KOPT-K1 (cell line): ENCODE results near the gene TMEM52.

ENCODE experiments used
- H3K27ac ChIP-seq: fragments of 200-600 bp; sonication (generic); 2 replicates; pipeline ENCODE4 v1.5.1; 2016; ENCODE audit warnings: antibody characterized with exemption, mild to moderate bottlenecking, low read depth, low read length; ENCODE audit not compliant: poor library complexity, severe bottlenecking
- H3K36me3 ChIP-seq: fragments of 200-600 bp; sonication (generic); 2 replicates; pipeline ENCODE4 v1.5.1; 2017; ENCODE audit warnings: antibody characterized with exemption, mild to moderate bottlenecking, low read length, moderate library complexity; ENCODE audit not compliant: insufficient read depth
- H3K9me3 ChIP-seq: fragments of 200-600 bp; sonication (generic); 2 replicates; pipeline ENCODE4 v1.5.1; 2017; ENCODE audit warnings: antibody characterized with exemption, low read length, mild to moderate bottlenecking; ENCODE audit not compliant: insufficient read depth, poor library complexity, severe bottlenecking

TMEM52 gene

DNA sequence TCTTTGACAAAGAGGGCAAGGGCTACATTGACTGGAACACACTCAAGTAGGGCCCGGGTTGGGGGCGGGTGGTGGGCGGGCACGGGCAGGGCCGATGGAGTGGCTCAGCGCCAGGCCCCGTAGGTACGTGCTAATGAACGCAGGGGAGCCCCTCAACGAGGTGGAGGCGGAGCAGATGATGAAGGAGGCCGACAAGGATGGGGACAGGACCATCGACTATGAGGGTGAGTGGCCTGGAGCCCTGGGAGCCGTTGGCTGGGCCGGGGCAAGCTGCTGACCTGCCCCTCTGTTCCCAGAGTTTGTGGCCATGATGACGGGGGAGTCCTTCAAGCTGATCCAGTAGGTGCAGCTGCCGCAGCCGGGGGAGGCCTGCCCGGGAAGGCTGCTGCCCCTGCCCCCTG is 2.2 kb downstream of the TMEM52 start:
- Histone ChIP-seq H3K9me3 (no peaks in the 10 kb centered on the region), H3K36me3 (no peaks in the 10 kb centered on the region), H3K27ac (no peak overlapping the region)

DNA sequence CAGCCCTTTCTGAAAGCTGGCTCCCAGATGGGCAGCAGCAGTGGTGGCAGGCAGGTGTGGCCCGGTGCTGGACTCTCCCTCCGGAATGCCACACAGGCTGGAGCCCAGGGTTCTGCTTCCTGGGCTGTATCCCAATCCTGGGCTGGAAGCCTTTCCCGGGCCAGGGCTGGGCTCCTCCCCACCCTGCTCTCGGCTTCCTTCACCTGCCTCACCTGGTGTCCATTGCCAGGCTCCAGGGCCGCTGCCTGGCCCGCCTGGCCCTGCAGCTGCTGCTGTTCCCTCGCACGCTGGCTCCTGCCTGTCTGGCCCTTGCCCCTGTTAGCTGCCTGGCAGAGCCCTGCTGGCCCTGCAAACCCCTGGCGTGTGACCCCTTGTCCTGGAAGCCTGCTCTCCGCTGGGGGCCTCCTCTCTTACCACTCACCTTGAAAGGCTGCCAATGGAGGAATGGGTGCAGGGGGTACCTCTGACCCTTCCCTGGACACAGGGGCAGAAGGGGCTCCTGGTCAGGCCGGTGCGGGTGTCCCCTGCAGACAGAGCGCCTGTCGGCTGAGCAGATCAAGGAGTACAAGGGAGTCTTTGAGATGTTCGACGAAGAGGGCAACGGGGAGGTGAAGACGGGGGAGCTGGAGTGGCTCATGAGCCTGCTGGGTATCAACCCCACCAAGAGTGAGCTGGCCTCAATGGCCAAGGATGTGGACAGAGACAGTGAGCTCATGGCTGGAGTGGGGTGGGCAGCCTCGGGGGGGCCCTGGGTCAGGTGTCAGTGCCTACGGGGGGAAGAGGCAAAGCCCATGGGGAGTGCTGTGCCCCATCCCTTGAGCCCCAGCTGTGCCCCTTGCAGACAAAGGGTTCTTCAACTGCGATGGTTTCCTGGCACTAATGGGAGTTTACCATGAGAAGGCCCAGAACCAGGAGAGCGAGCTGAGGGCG is 2.9 kb downstream of the TMEM52 start:
- Histone ChIP-seq H3K27ac (no peak overlapping the region), H3K36me3 (no peaks in the 10 kb centered on the region), H3K9me3 (no peaks in the 10 kb centered on the region)

DNA sequence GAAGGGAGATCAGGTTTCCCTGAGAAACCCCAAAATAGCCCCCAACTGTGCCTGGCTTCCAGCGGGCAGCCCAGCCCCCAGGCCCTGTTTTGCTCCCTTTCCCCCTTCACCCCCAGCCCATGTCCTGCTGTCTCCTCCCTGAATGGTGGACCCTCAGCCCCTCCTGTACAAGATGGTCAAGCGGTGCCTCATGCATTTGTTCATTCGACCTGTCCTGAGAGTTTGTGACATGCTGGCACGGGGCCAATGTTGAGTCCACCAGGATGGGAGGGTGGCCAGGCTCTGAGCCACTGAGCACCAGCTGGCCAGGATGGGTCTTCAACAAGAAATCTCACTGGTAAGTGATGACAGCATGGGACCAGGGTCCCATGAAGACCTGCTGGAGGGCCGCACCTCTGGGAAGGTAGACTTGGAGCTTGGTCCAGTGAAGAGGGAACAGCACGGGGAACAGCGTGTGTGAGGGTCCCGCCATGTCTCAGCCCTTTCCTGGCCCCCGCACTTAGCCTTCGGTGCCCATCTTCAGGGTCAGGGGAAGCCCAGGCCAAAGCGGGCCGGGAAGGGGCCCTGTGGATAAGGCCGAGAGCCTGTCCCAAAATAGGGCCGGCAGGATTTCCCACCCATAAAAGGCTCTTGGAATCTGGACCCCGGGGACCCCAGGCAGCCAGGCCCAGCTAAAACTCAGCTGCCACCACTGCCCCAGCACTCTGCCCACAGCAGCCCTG is 3.9 kb downstream of the TMEM52 start, which contains the start of gene CALML6:
CALML6 (plus strand) TSS at position 290 of the 722 bp plus-strand sequence; CDS start at position 311, 21 bp downstream.
- Histone ChIP-seq H3K9me3 (no peaks in the 10 kb centered on the region), H3K36me3 (no peaks in the 10 kb centered on the region), H3K27ac (no peak within 1 kb of the TSS)

DNA sequence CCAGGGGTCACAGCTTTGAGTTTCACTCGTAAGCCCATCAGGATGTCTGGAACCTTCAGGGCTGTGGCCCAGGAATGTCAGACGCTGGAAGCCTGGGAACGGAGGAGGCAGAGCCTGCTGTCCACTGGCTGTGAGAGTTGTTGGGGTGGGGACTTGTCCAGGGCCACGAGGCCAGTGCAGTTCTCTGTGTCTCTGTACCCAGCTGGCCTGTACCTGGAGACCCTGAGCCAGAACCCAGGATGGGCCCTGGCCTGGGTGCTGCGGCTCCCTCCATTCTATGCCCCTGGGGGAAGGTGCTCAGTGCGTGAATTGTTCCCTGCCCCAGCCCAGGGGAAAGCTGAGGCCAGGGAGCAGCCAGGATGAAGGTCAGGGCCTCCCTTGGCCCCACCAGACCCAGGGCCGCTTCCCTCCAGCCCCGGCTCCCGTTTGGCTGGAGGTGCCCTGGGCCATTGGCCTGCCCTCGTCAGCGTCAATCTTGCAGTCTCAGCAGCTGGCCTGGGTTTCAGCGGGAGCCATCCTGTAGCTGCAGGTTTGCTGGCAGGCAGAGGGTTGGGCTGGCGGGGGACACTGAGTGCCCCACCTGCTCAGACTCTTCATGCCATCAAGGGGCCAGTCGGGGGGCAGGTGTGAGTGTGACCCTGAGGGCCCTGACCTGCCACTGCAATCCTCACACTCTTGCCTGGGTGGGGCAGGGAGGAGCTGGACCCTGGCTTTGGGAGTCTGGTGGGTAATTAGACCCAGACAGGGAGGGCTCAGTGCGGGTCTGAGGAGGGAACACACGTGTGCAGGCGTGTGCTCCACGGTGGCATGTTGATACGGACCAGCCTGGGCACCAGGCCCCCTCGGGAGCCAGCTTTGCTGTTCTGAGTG is 4.7 kb downstream of the TMEM52 start:
- H3K9me3 ChIP-seq: no peaks in the 10 kb centered on the region
- no peaks in the 10 kb centered on the region for H3K36me3 ChIP-seq
- H3K27ac ChIP-seq: no peak overlapping the region

DNA sequence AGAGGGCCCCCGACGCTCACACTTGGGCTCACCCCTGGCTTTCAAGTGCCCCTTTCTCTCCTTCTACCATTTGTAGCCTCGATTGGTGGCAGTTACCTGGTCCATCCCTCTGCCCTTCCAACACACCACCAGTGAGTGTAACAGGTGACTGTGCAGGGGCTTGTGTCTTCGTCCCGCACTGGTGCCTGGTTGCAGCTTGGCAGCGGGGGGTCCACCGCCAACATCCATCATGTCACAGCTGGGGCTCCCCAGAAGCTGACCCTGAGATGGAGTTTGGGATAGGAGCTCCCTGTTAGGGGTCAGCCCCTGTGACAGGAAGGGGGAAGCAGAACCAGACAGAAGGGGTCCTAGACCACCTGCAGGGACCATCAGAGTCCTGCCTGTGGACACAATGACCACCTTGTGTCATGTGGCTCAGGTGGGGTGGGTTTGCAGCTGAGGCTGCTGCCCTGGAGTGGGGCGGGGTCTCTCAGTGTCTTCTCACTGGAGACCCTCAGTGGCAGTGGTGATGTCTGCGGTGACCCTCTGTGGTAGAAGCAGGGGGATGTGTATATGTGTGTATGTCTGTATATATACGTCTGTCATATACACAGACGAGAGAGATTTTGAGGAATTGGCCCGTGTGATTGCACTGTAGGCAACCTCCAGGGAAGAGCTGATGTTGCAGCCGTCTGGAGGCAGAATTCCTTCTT is 7.6 kb downstream of the TMEM52 start:
- Histone ChIP-seq H3K36me3 (no peaks in the 10 kb centered on the region), H3K9me3 (no peaks in the 10 kb centered on the region), H3K27ac (no peak overlapping the region)

DNA sequence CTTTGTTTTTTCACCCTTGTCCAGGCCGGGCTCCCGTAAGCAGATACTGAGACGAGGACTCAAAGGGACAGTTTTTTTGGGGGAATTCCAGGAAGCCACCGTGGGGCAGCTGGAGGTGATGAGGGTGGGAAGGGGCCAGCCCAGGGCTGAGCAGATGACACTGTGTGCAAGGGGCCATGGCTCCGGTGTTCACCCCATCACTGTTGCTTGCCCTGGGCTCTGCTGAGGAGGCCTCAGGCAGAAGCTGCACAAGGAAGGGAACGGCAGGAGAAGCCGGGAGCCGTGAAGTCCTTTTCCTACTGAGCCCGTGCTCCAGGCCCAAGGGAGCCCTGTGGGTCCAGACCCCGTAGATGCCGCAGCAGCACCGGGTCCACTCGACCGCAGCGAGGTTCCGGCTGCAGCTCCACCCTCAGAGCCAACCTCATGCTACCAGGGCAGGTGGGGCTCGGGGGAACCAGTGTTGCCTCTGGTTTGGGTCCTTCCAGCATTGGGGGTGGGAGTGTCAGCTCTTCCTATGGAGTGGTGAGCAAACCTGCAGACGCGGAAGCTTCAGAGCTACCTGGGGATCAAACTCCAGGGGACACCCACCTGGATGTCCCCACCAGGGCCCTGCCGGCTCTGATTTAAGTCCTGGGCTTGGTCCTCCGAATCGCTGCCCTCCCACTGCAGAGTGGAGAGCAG is 8.3 kb downstream of the TMEM52 start:
- Histone ChIP-seq H3K36me3 (no peaks in the 10 kb centered on the region), H3K9me3 (no peaks in the 10 kb centered on the region), H3K27ac (no peak overlapping the region)

DNA sequence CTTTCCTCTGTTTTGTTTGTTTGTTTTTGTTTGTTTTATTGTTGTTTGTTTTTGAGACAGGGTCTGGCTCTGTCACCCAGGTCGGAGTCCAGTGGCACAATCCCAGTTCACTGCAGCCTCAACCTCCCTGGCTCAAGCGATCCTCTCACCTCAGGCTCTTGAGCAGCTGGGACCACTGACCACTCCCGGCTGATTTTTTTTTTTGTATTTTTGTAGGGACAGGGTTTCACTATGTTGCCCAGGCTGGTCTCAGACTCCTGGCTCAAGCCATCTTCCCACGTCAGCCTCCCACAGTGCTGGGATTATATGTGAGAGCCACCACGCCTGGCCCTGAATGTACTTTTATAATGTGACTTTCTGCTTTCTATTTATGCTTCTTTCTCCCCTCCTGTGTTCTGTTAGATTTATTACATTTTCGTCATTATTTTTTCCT is 9.0 kb downstream of the TMEM52 start:
- no peaks in the 10 kb centered on the region for H3K9me3 ChIP-seq
- no peaks in the 10 kb centered on the region for H3K36me3 ChIP-seq
- H3K27ac ChIP-seq: no peak overlapping the region

DNA sequence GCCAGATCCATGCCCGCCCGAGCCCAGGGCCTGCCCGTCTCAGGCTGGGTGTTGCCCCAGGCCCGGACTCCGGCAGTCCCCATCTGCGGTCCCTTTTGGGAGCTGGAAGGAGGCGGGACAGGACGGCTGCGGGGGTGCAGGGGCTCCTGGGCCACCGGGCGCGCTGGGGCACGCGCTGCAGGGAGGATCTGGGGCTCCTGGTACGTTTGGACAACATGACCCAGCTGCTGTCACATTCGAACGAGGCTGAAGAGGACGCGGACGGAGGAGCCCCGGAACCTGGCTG is 10.6 kb downstream of the TMEM52 start:
- Histone ChIP-seq H3K27ac (peak overlapping the region; percentile 64), H3K36me3 (no peaks in the 10 kb centered on the region), H3K9me3 (no peaks in the 10 kb centered on the region)

DNA sequence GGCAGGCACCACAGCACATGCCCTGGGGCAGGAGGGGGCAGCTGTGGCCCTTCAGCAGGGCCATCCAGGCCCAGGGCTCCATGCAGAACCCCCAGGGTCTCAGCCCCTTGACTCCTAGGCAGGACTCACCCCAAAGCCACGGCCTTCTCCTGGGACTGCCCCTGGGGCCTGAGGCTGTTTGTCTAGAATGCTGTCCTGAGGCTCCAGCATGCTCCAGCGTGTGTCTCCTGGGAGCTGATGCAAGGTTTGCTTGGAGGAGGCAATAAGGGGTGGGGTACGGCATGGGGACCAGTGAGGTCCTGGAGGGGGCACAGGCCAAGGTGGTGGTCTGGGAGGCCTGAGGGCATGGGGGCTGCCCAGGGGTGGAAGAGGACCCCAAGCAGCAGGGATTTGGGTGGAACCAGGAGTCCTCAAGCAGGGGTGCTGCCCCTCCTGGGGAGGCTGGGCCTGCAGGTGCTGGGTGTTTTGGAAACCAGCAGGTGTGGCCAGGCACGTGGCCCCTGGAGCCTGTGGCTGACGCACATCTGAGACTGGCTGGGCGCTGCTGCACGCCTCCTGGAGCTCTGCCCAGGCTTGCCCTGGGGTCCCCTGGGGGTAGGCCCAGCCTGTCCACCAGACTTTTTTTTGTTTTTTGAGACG is 11.9 kb downstream of the TMEM52 start:
- Histone ChIP-seq H3K36me3 (no peaks in the 10 kb centered on the region), H3K27ac (no peak overlapping the region), H3K9me3 (no peaks in the 10 kb centered on the region)

DNA sequence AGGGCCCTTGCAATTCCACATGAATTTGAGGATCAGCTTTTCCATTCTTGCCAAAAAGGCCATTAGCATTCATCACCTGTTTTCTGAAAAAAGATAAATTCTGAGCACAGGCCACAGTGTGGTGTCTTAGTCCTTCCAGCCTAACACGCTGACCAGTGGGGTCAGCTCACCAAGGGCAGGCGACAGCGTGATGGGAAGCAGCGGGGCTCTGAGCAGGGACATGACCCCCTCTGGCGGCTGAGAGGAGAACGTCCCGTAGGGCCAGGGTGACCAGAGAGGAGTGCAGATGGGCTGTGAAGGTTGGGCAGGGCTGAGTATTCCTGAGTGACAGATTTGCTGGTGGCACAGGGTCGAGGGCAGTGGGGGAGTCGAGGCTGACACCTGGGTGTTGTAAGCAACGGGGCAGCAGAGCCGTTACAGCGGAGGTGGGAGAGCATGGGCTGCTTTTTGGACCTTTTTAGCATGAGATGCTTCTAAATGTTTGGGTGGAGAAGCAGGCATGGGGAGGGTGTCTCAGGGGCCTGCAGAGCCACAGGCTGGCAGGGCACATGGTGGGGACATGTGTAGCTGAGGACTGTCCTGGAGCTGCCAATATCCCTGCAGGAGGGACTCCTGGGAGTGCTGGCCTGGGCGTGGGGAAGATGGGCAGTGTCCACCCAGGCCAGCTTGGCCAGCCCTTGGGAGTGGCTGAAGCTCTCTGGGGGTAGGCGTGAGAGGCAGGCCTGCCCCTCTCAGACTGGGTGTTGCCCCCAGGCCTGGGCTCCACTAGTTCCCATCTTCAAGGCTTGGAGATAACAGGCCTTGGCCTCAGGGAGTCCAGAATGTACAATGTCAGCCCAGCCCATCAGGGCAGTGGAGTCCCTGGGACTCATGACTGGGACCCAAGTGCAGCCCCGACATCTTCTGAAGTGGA is 12.6 kb downstream of the TMEM52 start:
- no peak overlapping the region for H3K27ac ChIP-seq

DNA sequence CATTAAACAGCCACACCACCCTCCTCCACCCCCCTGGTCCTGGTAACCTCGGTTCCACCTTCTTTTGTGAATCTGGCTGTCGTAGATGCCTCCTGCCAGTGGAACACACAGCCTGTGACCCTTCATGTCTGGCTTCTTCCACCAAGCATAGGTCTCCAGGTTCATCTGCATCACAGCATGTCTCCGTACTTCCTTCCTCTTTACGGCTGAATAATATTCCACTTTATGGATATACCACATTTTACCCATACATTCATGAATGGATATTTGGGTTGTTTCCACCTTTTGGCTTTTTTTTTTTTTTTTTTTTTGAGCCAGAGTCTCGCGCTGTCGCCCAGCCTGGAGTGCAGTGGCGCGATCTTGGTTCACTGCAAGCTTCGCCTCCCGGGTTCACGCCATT is 15.9 kb downstream of the TMEM52 start:
- Histone ChIP-seq H3K9me3 (no peaks in the 10 kb centered on the region), H3K36me3 (no peaks in the 10 kb centered on the region), H3K27ac (no peak overlapping the region)

More for the DNA sequence above, 12.6 kb downstream of the TMEM52 start:
- Histone ChIP-seq H3K9me3 (no peaks in the 10 kb centered on the region), H3K36me3 (no peaks in the 10 kb centered on the region)

DNA sequence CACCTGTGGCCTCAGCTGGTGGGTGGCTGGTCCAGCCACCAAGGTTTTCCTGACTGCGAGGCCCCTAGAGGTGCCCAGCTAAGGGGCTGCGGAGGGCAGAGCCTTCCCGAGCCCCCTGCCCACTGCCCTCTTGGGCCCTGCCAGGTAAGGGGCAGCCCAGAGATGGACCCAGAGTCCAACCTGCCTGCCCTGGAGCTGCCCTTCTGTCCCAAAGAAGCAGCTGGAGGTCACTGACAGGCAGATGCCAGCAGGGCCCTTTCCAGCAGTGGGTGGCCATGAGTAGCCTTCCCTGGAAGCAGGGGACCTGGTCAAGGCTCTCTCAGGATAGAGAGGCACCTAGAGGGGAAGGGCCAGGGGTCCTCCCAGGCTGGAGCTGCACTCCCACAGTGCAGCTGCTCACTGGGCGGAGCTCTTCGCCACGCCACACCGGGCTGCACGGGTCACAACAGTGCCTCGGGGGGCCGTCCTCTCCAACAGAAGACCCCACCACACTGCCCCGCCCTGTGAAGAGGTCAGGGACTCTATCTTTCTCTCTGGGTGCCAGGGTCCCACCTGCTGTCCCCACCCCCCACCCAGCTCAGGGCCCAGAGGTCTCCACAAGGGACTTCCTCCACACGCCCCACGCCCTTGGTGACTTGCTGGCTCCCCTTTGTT is 17.3 kb downstream of the TMEM52 start:
- Histone ChIP-seq H3K27ac (no peak overlapping the region), H3K9me3 (no peaks in the 10 kb centered on the region), H3K36me3 (no peaks in the 10 kb centered on the region)
